Activated naive CD4-positive, alpha-beta T cell treated with anti-CD3 and anti-CD28 coated beads, Interleukin-2, amount 50 U/mL, for 72 hours (primary cell): ENCODE results near the gene MESD. TPM values are rescaled to one million over a fixed set of nuclear protein-coding genes. Genes with fewer than 3 reads are reported as not detected.

Experiments used
- ATAC-seq, 2 donors: fragments of 150-1000 bp; cut with Tn5 transposase; 2 replicates each; pipeline ENCODE4 v1.10.0; 2021; ENCODE audit warnings: mild to moderate bottlenecking in 2 of 2, moderate library complexity in 2 of 2
- DNase-seq, 2 donors: peaks; one replicate each; pipeline ENCODE4 v3.0.0; 2021 to 2022; ENCODE audit warnings: low spot score in 2 of 2
- H3K27ac Mint-ChIP-seq, 2 donors: one replicate each; pipeline ENCODE4 v1.8.0; 2022; ENCODE audit warnings: mild to moderate bottlenecking in 2 of 2, mixed read lengths in 2 of 2
- H3K36me3 Mint-ChIP-seq, 2 donors: one replicate each; pipeline ENCODE4 v1.8.0; 2022; ENCODE audit warnings: mixed read lengths in 2 of 2
- H3K9me3 Mint-ChIP-seq, 2 donors: one replicate each; pipeline ENCODE4 v1.8.0; 2022; ENCODE audit warnings: mixed read lengths in 2 of 2
- total RNA-seq, 2 donors: library from RNA; stranded (reverse); gene quantifications; one replicate each; pipeline ENCODE4 v1.2.3, GENCODE V29; 2022

MESD gene
- total RNA-seq, 2 donors from 2014 or later = 15.8 to 21.8 TPM

- DNase-seq (peak; percentile 24 to 62), ATAC-seq (peak; percentile 47 to 55)
- peaks cover 0 to 6% of the 10 kb centered on the region in 2 donors for H3K9me3 Mint-ChIP-seq
- peak overlapping the region in 1 of 2 donors; percentile 92 for H3K27ac Mint-ChIP-seq
- peaks cover 4 to 6% of the 10 kb centered on the region in 2 donors for H3K36me3 Mint-ChIP-seq
These were observed 11.8 kb upstream of the MESD start for GRCh38 chr15:81001152-81002008.

GRCh38 chr15:81000624-81001151 lies 11.1 kb upstream of the MESD start, which contains the start of gene TLNRD1:
TLNRD1 (plus strand) TSS chr15:81000923; CDS start chr15:81002272, 1,349 bp downstream.
- ATAC-seq (peak; percentile 81), DNase-seq (peak; percentile 75 to 88)
- Mint-ChIP-seq H3K36me3 (peaks cover 4 to 6% of the 10 kb centered on the region in 2 donors), H3K27ac (peak within 1 kb of the TSS; percentile 92 to 98), H3K9me3 (peaks cover 0 to 6% of the 10 kb centered on the region in 2 donors)

- Mint-ChIP-seq H3K36me3 (peaks cover 4 to 6% of the 10 kb centered on the region in 2 donors), H3K27ac (peak overlapping the region; percentile 92 to 98), H3K9me3 (peaks cover 0 to 6% of the 10 kb centered on the region in 2 donors)
- ATAC-seq (no peak), DNase-seq (no peak)
These were observed 10.6 kb upstream of the MESD start for GRCh38 chr15:81000144-81000623.

GRCh38 chr15:80999623-81000036 lies 10.0 kb upstream of the MESD start:
- peaks cover 4 to 6% of the 10 kb centered on the region in 2 donors for H3K36me3 Mint-ChIP-seq
- ATAC-seq (peak; percentile 23), DNase-seq (peak; percentile 38 to 71)
- H3K9me3 Mint-ChIP-seq = peaks cover 0 to 6% of the 10 kb centered on the region in 2 donors
- peak overlapping the region; percentile 92 to 98 for H3K27ac Mint-ChIP-seq

- Mint-ChIP-seq H3K27ac (no peak overlapping the region), H3K36me3 (peaks cover under 1 to 6% of the 10 kb centered on the region in 2 donors), H3K9me3 (peaks cover 0 to 6% of the 10 kb centered on the region in 2 donors)
- ATAC-seq (no peak), DNase-seq (no peak)
These were observed 8.6 kb upstream of the MESD start for GRCh38 chr15:80998251-80998650.

- no peak for DNase-seq
- Mint-ChIP-seq H3K36me3 (peaks cover 0 to 6% of the 10 kb centered on the region in 2 donors), H3K9me3 (peaks cover 0 to 6% of the 10 kb centered on the region in 2 donors), H3K27ac (no peak overlapping the region)
- ATAC-seq = no peak
These were observed 8.1 kb upstream of the MESD start for GRCh38 chr15:80997692-80998091.

- H3K27ac Mint-ChIP-seq = no peak overlapping the region
- peaks cover 0 to 6% of the 10 kb centered on the region in 2 donors for H3K36me3 Mint-ChIP-seq
- ATAC-seq (no peak), DNase-seq (no peak)
- peaks cover 0 to 6% of the 10 kb centered on the region in 2 donors for H3K9me3 Mint-ChIP-seq
These were observed 6.6 kb upstream of the MESD start for GRCh38 chr15:80996247-80996646.

GRCh38 chr15:80992441-80992840 lies 2.8 kb upstream of the MESD start:
- H3K36me3 Mint-ChIP-seq = peaks cover 17 to 20% of the 10 kb centered on the region in 2 donors
- H3K9me3 Mint-ChIP-seq = peaks cover 0 to 3% of the 10 kb centered on the region in 2 donors
- H3K27ac Mint-ChIP-seq = no peak overlapping the region
- ATAC-seq (no peak), DNase-seq (no peak)

GRCh38 chr15:80992006-80992405 lies 2.4 kb upstream of the MESD start:
- Mint-ChIP-seq H3K9me3 (no peaks in the 10 kb centered on the region), H3K36me3 (peaks cover 17 to 20% of the 10 kb centered on the region in 2 donors), H3K27ac (no peak overlapping the region)
- DNase-seq = no peak
- ATAC-seq = no peak

GRCh38 chr15:80991421-80991820 lies 1.8 kb upstream of the MESD start:
- no peaks in the 10 kb centered on the region for H3K9me3 Mint-ChIP-seq
- DNase-seq = no peak
- peaks cover 17 to 20% of the 10 kb centered on the region in 2 donors for H3K36me3 Mint-ChIP-seq
- no peak for ATAC-seq
- H3K27ac Mint-ChIP-seq = no peak overlapping the region

- no peak for DNase-seq
- ATAC-seq = no peak
- Mint-ChIP-seq H3K9me3 (no peaks in the 10 kb centered on the region), H3K27ac (no peak overlapping the region), H3K36me3 (peaks cover 17 to 20% of the 10 kb centered on the region in 2 donors)
These were observed 1.3 kb upstream of the MESD start for GRCh38 chr15:80990955-80991354.

GRCh38 chr15:80989081-80989517 lies 520 bp downstream of the MESD start:
- peak overlapping the region; percentile 87 to 98 for H3K27ac Mint-ChIP-seq
- peak in 1 of 2 donors; percentile 21 for ATAC-seq
- no peaks in the 10 kb centered on the region for H3K9me3 Mint-ChIP-seq
- DNase-seq = no peak
- H3K36me3 Mint-ChIP-seq = peaks cover 17 to 20% of the 10 kb centered on the region in 2 donors

- no peaks in the 10 kb centered on the region for H3K9me3 Mint-ChIP-seq
- ATAC-seq = no peak
- DNase-seq = no peak
- peaks cover 17 to 23% of the 10 kb centered on the region in 2 donors for H3K36me3 Mint-ChIP-seq
- peak overlapping the region; percentile 72 to 87 for H3K27ac Mint-ChIP-seq
These were observed 1.3 kb downstream of the MESD start for GRCh38 chr15:80988148-80988796.

GRCh38 chr15:80986487-80986886 lies 3.1 kb downstream of the MESD start:
- ATAC-seq = no peak
- DNase-seq = no peak
- Mint-ChIP-seq H3K27ac (no peak overlapping the region), H3K9me3 (no peaks in the 10 kb centered on the region), H3K36me3 (peaks cover 24 to 34% of the 10 kb centered on the region in 2 donors)

GRCh38 chr15:80985981-80986380 lies 3.6 kb downstream of the MESD start:
- no peaks in the 10 kb centered on the region for H3K9me3 Mint-ChIP-seq
- ATAC-seq (no peak), DNase-seq (no peak)
- peaks cover 24 to 34% of the 10 kb centered on the region in 2 donors for H3K36me3 Mint-ChIP-seq
- H3K27ac Mint-ChIP-seq = peak overlapping the region in 1 of 2 donors; percentile 1

GRCh38 chr15:80984856-80985255 lies 4.8 kb downstream of the MESD start:
- H3K9me3 Mint-ChIP-seq = no peaks in the 10 kb centered on the region
- peak overlapping the region in 1 of 2 donors; percentile 41 for H3K27ac Mint-ChIP-seq
- peaks cover 28 to 38% of the 10 kb centered on the region in 2 donors for H3K36me3 Mint-ChIP-seq
- ATAC-seq = no peak
- DNase-seq = no peak

GRCh38 chr15:80982839-80983238 lies 6.8 kb downstream of the MESD start:
- Mint-ChIP-seq H3K36me3 (peaks cover 18 to 28% of the 10 kb centered on the region in 2 donors), H3K27ac (peak overlapping the region in 1 of 2 donors; percentile 33), H3K9me3 (no peaks in the 10 kb centered on the region)
- no peak for ATAC-seq
- DNase-seq = no peak
